Astrocyte of the cerebellum (primary cell): ENCODE measurements around the gene MPZL3.

ENCODE experiments used
- DNase-seq: peaks from one replicate; pipeline ENCODE4 v3.0.0-alpha.2; 2011; ENCODE audit warnings: low read depth
- H3K4me3 ChIP-seq: 2 replicates; pipeline ENCODE4 v1.5.1; 2011; ENCODE audit warnings: mild to moderate bottlenecking, low read depth, low read length, moderate library complexity
- CTCF ChIP-seq: IDR thresholded peaks from 2 replicates; pipeline ENCODE4 v1.5.1; 2012; ENCODE audit warnings: low read length, low read depth, moderate library complexity, mild to moderate bottlenecking; ENCODE audit errors: missing control alignments
- in situ Hi-C: cut with HindIII; loops from 2 replicates; pipeline ENCODE4 v1.10.0; 2017; ENCODE audit warnings: low sequenced_read_pairs

Gene MPZL3

GRCh38 chr11:118282606-118283005, 30.4 kb upstream of the MPZL3 start:
- in situ Hi-C loops: no loop called here
- no peak for TF ChIP-seq CTCF
- no peak for DNase-seq
- H3K4me3 ChIP-seq: no peak overlapping the region

GRCh38 chr11:118281284-118281683, 29.1 kb upstream of the MPZL3 start:
- TF ChIP-seq CTCF: no peak
- in situ Hi-C loops: no loop called here
- no peak for DNase-seq

GRCh38 chr11:118277312-118277711, 25.1 kb upstream of the MPZL3 start:
- in situ Hi-C loops: no loop called here
- no peak overlapping the region for H3K4me3 ChIP-seq
- DNase-seq: no peak
- no peak for TF ChIP-seq CTCF

More at GRCh38 chr11:118281284-118281683, 29.1 kb upstream of the MPZL3 start:
- H3K4me3 ChIP-seq: no peak overlapping the region

GRCh38 chr11:118276422-118276821, 24.3 kb upstream of the MPZL3 start:
- no peak for DNase-seq
- TF ChIP-seq CTCF: no peak
- no peak overlapping the region for H3K4me3 ChIP-seq
- in situ Hi-C loops: no loop called here

- DNase-seq: no peak
- in situ Hi-C loops: no loop called here
- no peak overlapping the region for H3K4me3 ChIP-seq
- TF ChIP-seq CTCF: no peak
Measured at GRCh38 chr11:118275176-118275575, 23.0 kb upstream of the MPZL3 start.

GRCh38 chr11:118274186-118274585, 22.0 kb upstream of the MPZL3 start:
- DNase-seq: no peak
- no peak overlapping the region for H3K4me3 ChIP-seq
- in situ Hi-C loops: no loop called here
- no peak for TF ChIP-seq CTCF

- in situ Hi-C loops: no loop called here
- TF ChIP-seq CTCF: no peak
- no peak for DNase-seq
- H3K4me3 ChIP-seq: no peak overlapping the region
Measured at GRCh38 chr11:118272001-118272400, 19.8 kb upstream of the MPZL3 start.
